HEK293T (cell line): ENCODE measurements around the gene FBXO15.

Experiments used
- ARNT ChIP-seq: fragments of 450-650 bp; IDR thresholded peaks from 2 replicates; pipeline ENCODE4 v1.6.1; 2017; ENCODE audit warnings: mild to moderate bottlenecking
- BHLHE40 ChIP-seq: fragments of 450-650 bp; IDR thresholded peaks from 2 replicates; pipeline ENCODE4 v1.6.1; 2016; ENCODE audit warnings: mild to moderate bottlenecking, moderate library complexity, borderline replicate concordance
- FOXK2 ChIP-seq: fragments of 450-650 bp; IDR thresholded peaks from 2 replicates; pipeline ENCODE4 v1.6.1; 2016; ENCODE audit warnings: mild to moderate bottlenecking
- HDGF ChIP-seq: fragments of 450-650 bp; IDR thresholded peaks from 2 replicates; pipeline ENCODE4 v1.6.1; 2017; ENCODE audit warnings: antibody characterized with exemption, borderline replicate concordance

DNA sequence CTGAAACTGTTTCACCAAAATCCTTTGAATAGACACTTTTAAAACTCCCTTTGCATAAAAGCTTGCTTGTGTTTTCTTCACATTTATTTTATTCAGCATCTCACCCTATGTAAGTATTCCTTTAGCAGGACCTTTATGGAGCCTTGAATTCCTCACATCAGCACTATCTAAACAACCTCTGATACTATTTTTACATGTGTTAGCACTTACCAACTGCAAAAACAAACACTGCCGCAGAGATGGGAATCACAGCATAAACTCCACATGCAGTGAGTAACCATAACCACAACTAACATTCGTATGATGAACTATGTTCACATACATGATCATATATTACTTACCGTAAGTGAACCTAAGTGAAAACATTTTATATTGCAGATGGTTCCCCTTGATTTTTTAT is 15.4 kb downstream of the FBXO15 start:
- no peak for TF ChIP-seq ARNT
- no peak for TF ChIP-seq HDGF
- no peak for TF ChIP-seq FOXK2
- TF ChIP-seq BHLHE40, result no peak
